Prostate gland (tissue), 2 donors: ENCODE measurements around the gene KLHL29. TPM values are rescaled to one million over a fixed set of nuclear protein-coding genes. Genes with fewer than 3 reads are reported as not detected.
"Not testable (repeated sequence)": the region's sequence is repeated elsewhere in the genome, so short reads cannot be mapped to it uniquely, and the experiment has no call there.

Experiments
- DNase-seq: peaks from one replicate; pipeline ENCODE4 v3.0.0-alpha.2; 2019; ENCODE audit warnings: low spot score
- H3K27ac ChIP-seq, 2 donors: fragments of 200-600 bp; sonication (generic); 2 replicates each; pipeline ENCODE4 v1.5.1; 2017 to 2019
- H3K27me3 ChIP-seq: fragments of 200-600 bp; sonication (generic); replicated peaks from 2 replicates; pipeline ENCODE4 v1.5.1; 2019; ENCODE audit not compliant: insufficient read depth
- H3K36me3 ChIP-seq, 2 donors: fragments of 200-600 bp; sonication (generic); 1 replicate in 1 of 2; 2 replicates in 1 of 2; pipeline versions ENCODE4 v1.5.1 to v1.8.1; 2017 to 2019
- H3K4me1 ChIP-seq: fragments of 200-600 bp; sonication (generic); replicated peaks from 2 replicates; pipeline ENCODE4 v1.5.1; 2019
- H3K4me3 ChIP-seq, 2 donors: fragments of 200-600 bp; sonication (generic); 2 replicates each; pipeline ENCODE4 v1.5.1; 2017 to 2019
- H3K9me3 ChIP-seq: fragments of 200-600 bp; sonication (generic); 2 replicates; pipeline ENCODE4 v1.5.1; 2017
- CTCF ChIP-seq, 4 experiments: fragments of 200-600 bp in 2 of 4; fragments of 450-650 bp in 2 of 4; sonication (generic) in 2 of 4; IDR thresholded peaks; 1 replicate in 3 of 4; 2 replicates in 1 of 4; pipeline ENCODE4 v1.5.1; 2016 to 2019; ENCODE audit warnings: antibody characterized with exemption in 4 of 4, mild to moderate bottlenecking in 2 of 4, moderate library complexity in 2 of 4
- POLR2A ChIP-seq: fragments of 450-650 bp; IDR thresholded peaks from one replicate; pipeline ENCODE4 v1.6.1; 2016; ENCODE audit warnings: antibody characterized with exemption, mild to moderate bottlenecking
- POLR2AphosphoS5 ChIP-seq: sonication (generic); formaldehyde crosslinking; IDR thresholded peaks from one replicate; pipeline ENCODE4 v1.6.1; 2017; ENCODE audit warnings: antibody characterized with exemption
- WGBS: methylation state at CpG from one replicate; pipeline ENCODE4 v1.1.5; 2018; 5-methylcytosine and 5-hydroxymethylcytosine counted together
- intact Hi-C: fragments of 100-400 bp; cut with DNase I; formaldehyde crosslinking; loops from one replicate; pipeline ENCODE4 v1.14.2; 2022
- total RNA-seq, 2 donors: library from RNA; depleted of rRNA; stranded (reverse); fragments of >200 nt; gene quantifications; one replicate each; pipeline ENCODE4 v1.1.0, GENCODE V29; 2016

KLHL29 gene
- total RNA-seq, 2 donors from 2014 or later = 23.3 to 24.8 TPM

- TF ChIP-seq POLR2A (no peak), POLR2AphosphoS5 (no peak), CTCF (IDR thresholded peaks at IDR 0.05) (no peak)
- WGBS = 78% methylated on average over 18 of the region's 18 CpGs
- intact Hi-C loops = no loop called here
- Histone ChIP-seq H3K27me3 (peaks cover 2% of the 10 kb centered on the region), H3K4me3 (no peak overlapping the region), H3K9me3 (no peaks in the 10 kb centered on the region), H3K36me3 (no peaks in the 10 kb centered on the region), H3K27ac (no peak overlapping the region), H3K4me1 (no peaks in the 10 kb centered on the region)
- DNase-seq = no peak
Measured at GRCh38 chr2:23347471-23348092, 37.4 kb upstream of the KLHL29 start.

- intact Hi-C loops = not testable (repeated sequence)
- WGBS = 90% methylated on average over 9 of the region's 10 CpGs
Measured at GRCh38 chr2:23348093-23348481, 36.9 kb upstream of the KLHL29 start.

GRCh38 chr2:23349508-23349907 lies 35.5 kb upstream of the KLHL29 start:
- no peak overlapping the region for H3K4me3 ChIP-seq
- no peaks in the 10 kb centered on the region for H3K36me3 ChIP-seq
- TF ChIP-seq POLR2A (no peak), CTCF (IDR thresholded peaks at IDR 0.05) (no peak), POLR2AphosphoS5 (no peak)
- no peak for DNase-seq
- no peak overlapping the region for H3K27ac ChIP-seq
- peaks cover 2% of the 10 kb centered on the region for H3K27me3 ChIP-seq
- WGBS = 94% methylated on average over 7 of the region's 7 CpGs
- no peaks in the 10 kb centered on the region for H3K9me3 ChIP-seq
- H3K4me1 ChIP-seq = no peaks in the 10 kb centered on the region
- intact Hi-C loops = no loop called here

More at GRCh38 chr2:23348093-23348481, 36.9 kb upstream of the KLHL29 start:
- not testable (repeated sequence) for H3K36me3 ChIP-seq, H3K4me3 ChIP-seq, H3K9me3 ChIP-seq, H3K27ac ChIP-seq, H3K4me1 ChIP-seq, DNase-seq, H3K27me3 ChIP-seq

GRCh38 chr2:23350041-23350791 lies 34.8 kb upstream of the KLHL29 start:
- 95% methylated on average over 16 of the region's 16 CpGs for WGBS
- no peaks in the 10 kb centered on the region for H3K9me3 ChIP-seq
- no peak overlapping the region for H3K27ac ChIP-seq
- no peak for DNase-seq
- peaks cover 2% of the 10 kb centered on the region for H3K27me3 ChIP-seq
- TF ChIP-seq POLR2AphosphoS5 = no peak
- no peaks in the 10 kb centered on the region for H3K36me3 ChIP-seq
- H3K4me3 ChIP-seq = no peak overlapping the region
- intact Hi-C loops = loop anchor here (10.0 kb wide), 1 partner anchor 995 kb away; no protein-coding TSS in a partner anchor
- H3K4me1 ChIP-seq = no peaks in the 10 kb centered on the region

GRCh38 chr2:23350792-23351355 lies 34.1 kb upstream of the KLHL29 start:
- Histone ChIP-seq H3K9me3 (no peaks in the 10 kb centered on the region), H3K27ac (no peak overlapping the region), H3K4me3 (no peak overlapping the region), H3K4me1 (no peaks in the 10 kb centered on the region), H3K36me3 (no peaks in the 10 kb centered on the region), H3K27me3 (peaks cover 2% of the 10 kb centered on the region)
- TF ChIP-seq POLR2AphosphoS5 = no peak
- TF ChIP-seq CTCF (IDR thresholded peaks at IDR 0.05) = no peak
- TF ChIP-seq POLR2A = no peak
- DNase-seq = no peak
- WGBS = 85% methylated on average over 8 of the region's 8 CpGs
- intact Hi-C loops = loop anchor here (10.0 kb wide), 1 partner anchor 996 kb away; no protein-coding TSS in a partner anchor
